GM19463 (cell line): ENCODE data around the gene VPS52.

ENCODE experiments used
- ATAC-seq: cut with Tn5 transposase; IDR thresholded peaks from one replicate; pipeline ENCODE4 v1.9.1; 2021; ENCODE audit warnings: mild to moderate bottlenecking, moderate library complexity; ENCODE audit not compliant: unreplicated experiment

The VPS52 gene

DNA sequence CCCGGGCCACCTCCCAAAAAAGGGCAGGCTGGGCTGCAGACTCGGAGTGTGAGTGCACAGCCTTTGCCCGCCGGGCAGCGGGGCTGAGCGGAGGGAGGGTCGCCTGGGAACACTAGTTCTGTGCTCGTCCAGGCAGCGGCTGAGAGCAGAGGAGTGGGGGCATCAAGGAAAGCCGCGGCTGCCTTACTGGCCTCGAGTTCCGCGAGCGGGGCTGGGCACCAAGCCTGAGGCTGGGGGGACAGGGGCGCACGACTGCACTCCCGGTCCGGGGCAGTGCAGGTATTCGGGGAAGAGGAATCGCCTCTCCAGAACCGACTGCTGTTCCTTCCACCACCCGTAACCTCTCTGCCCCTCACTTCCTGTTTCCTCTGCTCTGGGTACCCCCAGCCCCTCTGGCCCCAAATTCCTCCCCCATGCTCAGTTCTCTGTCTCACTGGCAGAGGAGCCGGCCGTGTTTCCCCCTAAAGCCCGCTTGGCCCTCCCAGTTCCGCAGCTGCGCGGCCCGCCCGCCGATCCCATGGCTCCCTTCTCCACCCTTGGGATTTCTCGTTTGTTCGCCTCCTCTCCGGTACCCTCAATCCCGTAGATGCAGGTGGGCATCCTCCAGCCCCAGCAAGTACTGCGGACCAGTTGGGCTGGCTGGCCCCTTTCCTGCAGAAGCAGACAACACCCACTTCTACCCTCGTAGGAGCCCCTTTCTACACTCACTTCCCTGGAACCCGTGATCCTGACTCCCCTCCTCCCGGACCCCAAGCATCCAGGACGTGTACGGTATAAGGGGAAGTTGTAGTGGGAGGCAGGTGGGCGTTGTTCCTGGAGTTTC is 58.3 kb downstream of the VPS52 start:
- no peak for ATAC-seq

DNA sequence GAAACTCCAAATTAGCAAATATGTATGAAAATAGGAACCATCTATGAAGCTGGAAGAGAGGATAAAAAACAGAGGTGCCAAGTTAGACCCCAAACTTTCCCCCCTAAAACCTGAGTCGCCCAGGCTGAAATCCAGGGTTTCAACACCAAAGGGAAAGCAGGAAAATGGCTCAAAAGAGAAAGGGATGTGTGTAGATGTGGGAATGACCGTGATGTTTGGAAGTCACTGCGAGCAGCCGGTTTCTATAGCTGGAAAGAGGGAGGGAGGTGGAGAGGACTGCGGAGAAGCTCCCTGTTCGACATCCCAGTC is 58.9 kb downstream of the VPS52 start:
- no peak for ATAC-seq

DNA sequence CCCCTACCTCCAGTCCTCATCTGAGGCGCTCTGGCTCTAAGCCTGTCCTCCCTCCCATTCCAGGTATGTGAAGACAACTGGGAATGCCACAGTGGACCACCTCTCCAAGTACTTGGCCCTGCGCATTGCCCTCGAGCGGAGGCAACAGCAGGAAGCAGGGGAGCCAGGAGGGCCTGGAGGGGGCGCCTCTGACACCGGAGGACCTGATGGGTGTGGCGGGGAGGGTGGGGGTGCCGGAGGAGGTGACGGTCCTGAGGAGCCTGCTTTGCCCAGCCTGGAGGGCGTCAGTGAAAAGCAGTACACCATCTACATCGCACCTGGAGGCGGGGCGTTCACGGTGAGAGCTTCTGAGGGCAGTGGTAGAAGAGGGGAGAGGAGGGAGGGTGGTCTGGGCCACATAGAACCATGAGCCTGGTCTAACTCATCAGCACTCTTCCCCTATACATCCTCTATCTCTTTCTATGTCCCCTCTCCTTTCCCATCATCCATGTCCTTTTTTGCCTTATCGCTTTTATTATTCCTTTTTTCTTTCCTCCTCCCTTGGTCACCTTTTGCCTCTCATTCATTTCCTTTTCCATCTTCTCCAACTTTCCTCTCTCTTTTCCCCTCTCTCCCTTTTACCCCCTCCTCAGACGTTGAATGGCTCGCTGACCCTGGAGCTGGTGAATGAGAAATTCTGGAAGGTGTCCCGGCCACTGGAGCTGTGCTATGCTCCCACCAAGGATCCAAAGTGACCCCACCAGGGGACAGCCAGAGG is 59.8 kb downstream of the VPS52 start:
- no peak for ATAC-seq

DNA sequence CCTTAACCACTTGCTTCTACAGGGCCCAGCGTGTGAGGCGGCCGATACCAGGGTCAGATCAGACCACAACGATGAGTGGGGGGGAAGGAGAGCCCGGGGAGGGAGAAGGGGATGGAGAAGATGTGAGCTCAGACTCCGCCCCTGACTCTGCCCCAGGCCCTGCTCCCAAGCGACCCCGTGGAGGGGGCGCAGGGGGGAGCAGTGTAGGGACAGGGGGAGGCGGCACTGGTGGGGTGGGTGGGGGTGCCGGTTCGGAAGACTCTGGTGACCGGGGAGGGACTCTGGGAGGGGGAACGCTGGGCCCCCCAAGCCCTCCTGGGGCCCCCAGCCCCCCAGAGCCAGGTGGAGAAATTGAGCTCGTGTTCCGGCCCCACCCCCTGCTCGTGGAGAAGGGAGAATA is 60.5 kb downstream of the VPS52 start:
- ATAC-seq, result no peak

DNA sequence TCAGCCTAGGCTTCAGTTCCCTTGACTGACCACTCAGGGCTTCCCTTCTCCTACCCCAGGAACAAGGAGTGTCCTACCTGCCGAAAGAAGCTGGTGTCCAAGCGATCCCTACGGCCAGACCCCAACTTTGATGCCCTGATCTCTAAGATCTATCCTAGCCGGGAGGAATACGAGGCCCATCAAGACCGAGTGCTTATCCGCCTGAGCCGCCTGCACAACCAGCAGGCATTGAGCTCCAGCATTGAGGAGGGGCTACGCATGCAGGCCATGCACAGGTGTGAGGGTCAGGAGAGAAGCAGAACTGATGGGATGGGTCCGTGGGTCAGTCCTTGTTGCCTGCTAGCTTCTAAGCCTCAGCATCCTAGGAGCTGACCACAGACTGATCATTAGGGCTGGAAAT is 61.8 kb downstream of the VPS52 start:
- no peak for ATAC-seq

DNA sequence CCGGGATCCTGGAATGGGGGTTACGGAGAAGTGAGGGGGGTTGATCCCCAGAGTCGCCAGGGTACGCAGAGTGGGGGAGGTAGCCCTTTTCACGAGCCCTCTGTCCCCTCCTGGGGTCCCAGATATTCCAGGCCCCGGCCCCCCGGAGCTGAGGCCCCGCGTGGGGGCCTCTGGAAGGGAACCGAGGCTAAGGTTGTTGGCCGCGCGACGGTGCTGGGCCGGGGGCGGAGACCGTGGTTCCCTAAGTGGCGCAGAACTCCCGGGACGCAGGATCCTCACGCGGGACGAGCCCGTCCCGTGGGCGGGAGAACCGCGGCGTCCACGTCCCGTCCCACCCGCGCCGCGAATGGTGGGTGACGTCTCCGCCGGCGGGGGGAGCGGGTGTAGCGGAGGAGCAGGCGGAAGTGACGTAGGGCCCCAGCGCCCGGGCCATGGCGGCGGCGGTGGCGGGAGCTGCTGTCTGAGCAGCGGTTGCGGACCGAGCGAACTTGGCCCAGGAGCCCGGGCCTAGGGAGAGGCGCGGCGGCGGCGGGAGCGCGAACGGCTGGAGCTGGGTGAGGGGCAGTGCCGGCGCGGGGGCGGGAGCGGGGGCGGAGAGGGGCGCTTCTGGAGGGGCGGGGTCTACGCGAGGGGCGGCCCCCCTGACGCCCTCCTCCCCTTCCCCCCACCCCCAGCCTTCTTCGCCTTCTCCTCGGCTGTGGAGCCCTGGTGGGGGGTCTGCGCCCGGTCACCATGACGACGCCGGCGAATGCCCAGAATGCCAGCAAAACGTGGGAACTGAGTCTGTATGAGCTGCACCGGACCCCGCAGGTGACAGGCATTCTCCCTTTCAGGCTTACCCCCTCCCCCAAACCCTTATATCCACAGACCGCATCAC is 63.3 kb downstream of the VPS52 start, which contains the start of gene RING1:
Gene RING1, plus strand, starts transcription at position 410 of the 877 bp plus-strand sequence. Its CDS starts 323 bp downstream, at position 733.
- peak; percentile 43 for ATAC-seq

DNA sequence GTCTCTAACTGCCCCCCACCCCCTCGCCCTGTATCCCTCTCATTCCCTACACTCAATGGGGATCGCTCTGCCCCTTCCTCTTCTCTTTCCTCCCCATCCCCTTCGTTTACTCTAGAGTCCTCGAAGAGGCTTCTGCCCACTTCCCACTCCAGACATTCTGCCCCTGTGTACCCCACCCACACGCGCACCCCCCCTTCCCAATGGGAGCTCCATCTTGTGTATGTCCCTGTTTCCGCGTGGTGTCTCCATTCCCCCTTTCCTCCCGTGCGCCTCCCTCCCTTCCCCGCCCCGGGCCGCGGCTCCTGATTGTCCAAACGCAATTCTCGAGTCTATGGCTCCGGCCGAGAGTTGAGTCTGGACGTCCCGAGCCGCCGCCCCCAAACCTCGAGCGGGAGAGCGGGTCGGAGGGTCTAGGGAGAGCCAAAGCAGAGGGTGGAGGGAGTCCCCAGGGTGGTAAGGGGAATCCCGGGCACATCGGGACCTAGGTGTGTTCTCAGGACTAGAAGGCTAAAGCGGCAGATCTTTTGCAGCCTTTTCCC is 64.1 kb downstream of the VPS52 start:
- ATAC-seq, result no peak

DNA sequence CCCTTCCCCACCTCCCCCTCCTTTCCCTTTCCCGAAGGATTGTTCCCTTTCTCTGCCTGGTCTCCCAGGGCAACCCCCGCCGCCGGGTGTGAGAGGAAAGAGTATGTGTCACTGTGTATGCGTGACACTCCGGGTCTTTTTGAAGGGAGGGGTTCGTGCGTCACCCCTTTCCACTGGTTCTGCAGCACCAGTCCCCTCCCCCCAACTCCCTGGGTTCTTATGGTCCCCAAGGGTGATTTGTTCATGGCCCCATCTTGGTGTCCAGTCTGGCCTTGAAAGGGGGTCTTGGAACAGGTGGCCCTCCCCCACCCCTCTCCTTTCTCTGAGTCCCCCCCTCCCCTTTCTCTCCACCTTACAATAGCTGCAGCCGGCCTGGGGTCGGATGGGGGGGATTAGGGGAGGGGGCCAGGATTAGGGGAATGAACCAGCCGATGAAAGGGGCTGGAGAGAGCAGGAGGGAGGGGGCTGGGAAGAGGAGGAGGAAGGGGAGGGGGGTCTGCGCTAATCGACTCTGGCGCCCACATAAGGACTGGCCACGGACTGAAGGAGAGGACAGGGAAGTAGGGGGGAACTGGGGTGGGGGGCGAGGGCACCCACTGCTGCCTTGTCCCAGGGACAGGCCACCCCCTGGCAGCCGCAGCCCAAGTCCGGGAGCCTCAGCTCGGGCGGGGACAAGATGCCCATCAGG is 64.7 kb downstream of the VPS52 start:
- no peak for ATAC-seq

DNA sequence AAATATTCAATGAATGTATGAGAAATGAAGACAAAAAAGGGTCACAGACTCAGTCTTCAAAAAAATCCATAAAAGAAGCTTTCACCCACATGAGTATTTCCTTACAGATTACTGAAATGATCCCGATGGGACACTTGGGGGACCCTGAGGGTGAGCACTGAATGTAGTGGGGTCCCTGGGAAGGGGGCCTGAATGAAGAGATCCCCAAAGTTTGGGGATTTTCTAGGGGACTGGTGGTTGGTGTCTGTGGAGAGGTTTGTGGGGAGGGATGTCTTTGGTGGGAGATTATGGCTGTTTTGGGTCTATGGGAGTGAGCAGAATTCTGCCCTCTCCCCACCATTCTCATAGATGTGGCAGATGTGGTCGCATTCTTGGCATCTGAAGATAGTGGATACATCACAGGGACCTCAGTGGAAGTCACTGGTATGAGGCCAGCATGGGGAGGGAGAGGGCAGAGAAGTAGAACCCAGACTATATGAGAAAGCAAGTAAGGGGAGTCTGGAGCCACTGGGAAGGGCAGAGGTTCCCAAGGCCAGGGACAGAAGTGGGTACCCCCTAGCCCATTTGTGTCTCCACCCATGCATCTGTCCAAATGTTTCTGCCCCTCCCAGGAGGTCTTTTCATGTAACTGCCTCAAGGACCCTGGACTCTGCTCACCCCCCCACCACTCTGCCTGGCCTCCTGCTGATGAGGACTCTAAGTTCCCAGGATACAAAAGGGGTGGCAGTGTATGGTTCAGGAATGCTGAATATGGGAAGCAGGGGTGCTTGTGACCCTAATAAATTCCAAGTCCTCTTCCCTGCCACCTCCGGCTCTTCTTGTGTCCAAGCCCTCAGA is 65.4 kb downstream of the VPS52 start:
- ATAC-seq, result no peak

DNA sequence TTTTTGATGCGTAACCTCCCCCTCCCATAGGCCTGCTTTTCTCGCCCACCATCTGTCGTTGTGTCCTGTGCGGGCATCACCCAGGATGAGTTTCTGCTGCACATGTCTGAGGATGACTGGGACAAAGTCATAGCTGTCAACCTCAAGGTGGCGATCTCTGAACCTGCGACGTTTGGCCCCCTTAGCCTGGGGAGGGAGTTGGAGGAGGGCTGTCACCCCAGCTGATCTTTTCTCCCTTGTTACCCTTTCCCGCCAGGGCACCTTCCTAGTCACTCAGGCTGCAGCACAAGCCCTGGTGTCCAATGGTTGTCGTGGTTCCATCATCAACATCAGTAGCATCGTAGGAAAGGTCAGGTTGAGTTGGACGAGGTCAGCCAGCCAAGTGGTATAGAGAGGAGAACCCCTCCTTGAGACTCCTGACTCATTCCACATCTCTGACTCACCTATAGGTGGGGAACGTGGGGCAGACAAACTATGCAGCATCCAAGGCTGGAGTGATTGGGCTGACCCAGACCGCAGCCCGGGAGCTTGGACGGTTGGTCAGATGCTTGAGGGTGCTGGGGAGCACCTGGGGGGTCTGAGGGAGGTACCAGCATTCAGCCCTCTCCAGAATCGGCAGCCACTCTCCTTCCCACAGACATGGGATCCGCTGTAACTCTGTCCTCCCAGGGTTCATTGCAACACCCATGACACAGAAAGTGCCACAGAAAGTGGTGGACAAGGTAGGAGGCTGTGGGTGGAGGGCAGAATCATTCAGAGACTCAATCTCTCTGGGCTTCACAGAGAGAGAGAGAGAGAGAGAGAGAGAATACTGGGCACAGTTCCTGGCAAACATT is 66.3 kb downstream of the VPS52 start:
- ATAC-seq, result no peak

DNA sequence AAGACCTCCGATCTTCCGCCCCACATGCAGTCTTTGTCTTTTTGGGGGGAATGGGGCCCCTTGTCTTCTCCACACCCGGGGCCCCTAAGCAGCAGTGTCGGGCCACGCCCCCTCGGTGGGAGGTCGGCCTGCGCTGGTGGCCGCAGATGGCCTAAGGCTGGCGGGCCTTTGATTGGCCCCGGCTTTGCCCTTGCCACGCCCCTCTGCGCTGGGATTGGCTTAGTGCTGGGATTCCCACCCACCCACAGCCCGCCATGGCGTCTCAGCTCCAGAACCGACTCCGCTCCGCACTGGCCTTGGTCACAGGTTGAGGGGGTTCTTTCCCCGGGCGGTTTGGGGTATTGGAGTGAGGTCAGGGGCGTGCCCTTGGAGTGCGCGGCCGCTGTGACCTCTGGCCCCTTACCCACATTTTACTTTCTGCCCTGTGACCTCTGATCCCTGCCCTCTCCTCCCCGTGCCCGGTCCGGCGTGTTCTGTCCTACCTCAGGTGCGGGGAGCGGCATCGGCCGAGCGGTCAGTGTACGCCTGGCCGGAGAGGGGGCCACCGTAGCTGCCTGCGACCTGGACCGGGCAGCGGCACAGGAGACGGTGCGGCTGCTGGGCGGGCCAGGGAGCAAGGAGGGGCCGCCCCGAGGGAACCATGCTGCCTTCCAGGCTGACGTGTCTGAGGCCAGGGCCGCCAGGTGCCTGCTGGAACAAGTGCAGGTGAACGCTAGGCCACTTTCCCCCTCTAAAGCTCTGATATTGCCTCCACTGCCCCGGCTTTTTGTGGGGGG is 67.1 kb downstream of the VPS52 start, which contains the start of gene HSD17B8:
Gene HSD17B8, plus strand, starts transcription at position 241 of the 776 bp plus-strand sequence. Its CDS starts 14 bp downstream, at position 255.
- peak; percentile 64 for ATAC-seq

DNA sequence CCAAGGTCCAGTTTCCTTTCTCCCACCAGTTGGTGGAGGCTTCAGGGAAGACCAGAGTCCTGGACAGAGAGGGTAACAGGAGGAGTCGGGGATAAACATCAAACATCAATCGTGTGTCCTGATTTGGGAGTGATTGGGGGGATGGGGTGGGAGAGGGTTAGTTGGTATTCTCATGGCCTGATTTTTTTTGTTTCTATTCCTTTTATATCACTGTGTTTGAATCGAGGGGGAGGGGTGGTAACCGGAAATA is 67.6 kb downstream of the VPS52 start:
- ATAC-seq, result no peak

DNA sequence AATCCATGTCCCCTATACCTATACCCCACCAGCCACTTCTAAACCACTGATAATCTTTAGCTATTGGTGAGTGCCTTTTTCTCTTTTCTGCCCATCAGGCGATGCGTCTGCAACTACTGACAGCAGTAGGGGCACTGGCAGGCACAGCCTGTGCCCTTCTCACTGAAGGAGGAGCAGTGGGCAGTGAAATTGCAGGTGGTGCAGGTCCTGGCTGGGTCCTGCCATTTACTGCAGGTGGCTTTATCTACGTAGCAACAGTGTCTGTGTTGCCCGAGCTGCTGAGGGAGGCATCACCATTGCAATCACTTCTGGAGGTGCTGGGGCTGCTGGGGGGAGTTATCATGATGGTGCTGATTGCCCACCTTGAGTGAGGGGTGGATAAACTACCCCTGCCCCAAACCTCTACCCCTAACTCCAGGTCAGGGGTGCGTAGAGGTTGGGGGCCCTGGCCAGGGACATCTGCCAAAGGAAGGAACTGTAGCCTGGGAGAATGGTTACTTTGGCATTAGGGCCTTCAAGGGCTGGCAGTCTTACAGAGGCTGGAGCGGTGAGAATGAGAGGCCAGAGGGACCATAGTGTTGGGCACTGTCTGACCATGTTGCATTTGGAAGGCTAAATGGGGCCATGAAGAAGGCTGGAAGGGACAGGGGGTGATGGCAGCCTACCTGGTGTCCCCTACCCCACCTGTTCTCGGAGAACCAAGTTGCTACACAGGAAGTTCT is 68.1 kb downstream of the VPS52 start:
- ATAC-seq, result no peak

DNA sequence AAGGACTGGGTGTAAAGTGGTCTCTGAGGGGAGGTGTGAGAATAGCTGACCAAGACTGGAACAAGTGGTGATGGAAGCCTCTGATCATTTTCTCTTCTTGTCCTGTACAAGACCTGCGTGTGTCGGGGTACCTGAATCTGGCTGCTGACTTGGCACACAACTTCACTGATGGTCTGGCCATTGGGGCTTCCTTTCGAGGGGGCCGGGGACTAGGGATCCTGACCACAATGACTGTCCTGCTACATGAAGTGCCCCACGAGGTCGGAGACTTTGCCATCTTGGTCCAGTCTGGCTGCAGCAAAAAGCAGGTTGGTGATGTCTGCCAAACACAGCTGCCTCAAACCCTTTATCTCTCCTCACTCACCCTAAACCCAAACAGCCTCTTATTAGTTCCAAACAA is 68.9 kb downstream of the VPS52 start:
- ATAC-seq, result no peak

DNA sequence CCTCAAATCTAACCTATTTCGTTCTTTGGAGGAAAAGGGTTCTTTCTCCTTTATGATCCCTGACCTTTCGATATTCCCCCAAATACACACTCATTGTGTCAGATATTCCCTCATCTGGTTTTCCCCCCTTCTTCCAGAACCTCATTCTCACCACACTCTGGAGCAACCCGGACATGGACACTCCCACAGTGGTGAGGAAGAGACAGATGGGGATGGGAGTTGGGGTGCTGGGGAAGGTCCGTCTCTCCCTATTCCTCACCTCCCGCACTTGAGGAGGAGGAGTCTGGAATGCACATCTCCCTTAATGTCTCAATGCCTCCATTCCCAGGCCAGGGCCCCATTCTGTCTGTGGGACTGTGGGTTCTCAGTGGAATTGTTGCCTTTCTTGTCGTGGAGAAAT is 69.7 kb downstream of the VPS52 start:
- no peak for ATAC-seq

DNA sequence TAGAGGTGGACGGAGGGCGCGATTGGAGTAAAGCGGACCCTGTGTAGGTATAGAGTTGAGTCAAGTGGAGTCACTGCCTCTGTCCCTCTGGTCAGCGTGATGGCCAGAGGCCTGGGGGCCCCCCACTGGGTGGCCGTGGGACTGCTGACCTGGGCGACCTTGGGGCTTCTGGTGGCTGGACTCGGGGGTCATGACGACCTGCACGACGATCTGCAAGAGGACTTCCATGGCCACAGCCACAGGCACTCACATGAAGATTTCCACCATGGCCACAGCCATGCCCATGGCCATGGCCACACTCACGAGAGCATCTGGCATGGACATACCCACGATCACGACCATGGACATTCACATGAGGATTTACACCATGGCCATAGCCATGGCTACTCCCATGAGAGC is 70.5 kb downstream of the VPS52 start:
- no peak for ATAC-seq
